MCF 10A (cell line): ENCODE results near the gene DYNLL1. TPM values are rescaled to one million over a fixed set of nuclear protein-coding genes. Genes with fewer than 3 reads are reported as not detected.

ENCODE experiments used
- BruUV-seq: library from RNA; stranded (reverse); fragments of 400-500 nt; replicated peaks from 2 replicates; lab custom pipeline; 2021; lab: Mats Ljungman, UMichigan
- CTCF ChIA-PET: fragments of 300-600 bp; sonication (Branson Sonifier 250); formaldehyde crosslinking; extraction: SDS; loops from one replicate; lab custom pipeline; 2021; ENCODE audit warnings: antibody characterized with exemption, inconsistent platforms; lab: Yijun Ruan, JAX
- POLR2A ChIA-PET: fragments of 300-600, 350-650 bp; sonication (Branson Sonifier 250); formaldehyde crosslinking; extraction: SDS; loops from one replicate; lab custom pipeline; 2020; ENCODE audit warnings: antibody characterized with exemption, inconsistent platforms; lab: Yijun Ruan, JAX
- DNase-seq: peaks from one replicate; pipeline ENCODE4 v3.0.0-alpha.2; 2018; ENCODE audit not compliant: unreplicated experiment
- H3K27ac Mint-ChIP-seq: one replicate; pipeline ENCODE4 v1.8.0; 2022; ENCODE audit warnings: mild to moderate bottlenecking, low read depth, mixed read lengths; ENCODE audit not compliant: unreplicated experiment
- H3K27me3 Mint-ChIP-seq: one replicate; pipeline ENCODE4 v1.8.0; 2022; ENCODE audit warnings: mixed read lengths; ENCODE audit not compliant: insufficient read depth, unreplicated experiment
- H3K36me3 Mint-ChIP-seq: one replicate; pipeline ENCODE4 v1.8.0; 2022; ENCODE audit warnings: mild to moderate bottlenecking, moderate library complexity, mixed read lengths; ENCODE audit not compliant: insufficient read depth, unreplicated experiment
- H3K4me1 Mint-ChIP-seq: one replicate; pipeline ENCODE4 v1.8.0; 2022; ENCODE audit warnings: mixed read lengths; ENCODE audit not compliant: insufficient read depth, unreplicated experiment
- H3K4me3 Mint-ChIP-seq: one replicate; pipeline ENCODE4 v1.8.0; 2022; ENCODE audit warnings: mild to moderate bottlenecking, moderate library complexity, mixed read lengths; ENCODE audit not compliant: unreplicated experiment
- H3K9me3 Mint-ChIP-seq: one replicate; pipeline ENCODE4 v1.8.0; 2022; ENCODE audit warnings: mixed read lengths; ENCODE audit not compliant: unreplicated experiment
- CTCF ChIP-seq: fragments of 200-600 bp; IDR thresholded peaks from one replicate; pipeline ENCODE4 v1.8.0; 2022; ENCODE audit warnings: antibody characterized with exemption, mild to moderate bottlenecking; ENCODE audit not compliant: unreplicated experiment
- intact Hi-C: fragments of 100-400 bp; cut with micrococcal nuclease; formaldehyde crosslinking; loops from 2 replicates; pipeline ENCODE4 v1.14.1; 2022
- total RNA-seq: library from RNA; stranded (reverse); gene quantifications from 2 replicates; pipeline ENCODE4 v1.2.3, GENCODE V29; 2022

The DYNLL1 gene
- total RNA-seq, 1 experiment from 2014 or later, result 247 TPM

GRCh38 chr12:120468821-120469449 is 27.0 kb upstream of the DYNLL1 start:
- ChIA-PET POLR2A (interaction anchor here (0.6 to 6.6 kb wide), 18 partner anchors 9 to 1305 kb away, joined by 3 to 56 read pairs (median 4); partner anchors contain the start of genes COQ5, COX6A1, DYNLL1 and GATC), CTCF (interaction anchor here (0.6 to 5.1 kb wide), 12 partner anchors 12 to 619 kb away, joined by 3 to 42 read pairs (median 6); partner anchors contain the start of genes COX6A1, DYNLL1, GATC and TRIAP1)
- intact Hi-C loops, result loop anchor here (1.0 to 2.0 kb wide), 2 partner anchors 26 to 144 kb away; no protein-coding TSS in a partner anchor
- peak; percentile 5 for DNase-seq
- Mint-ChIP-seq H3K4me3 (peak overlapping the region; percentile 88), H3K27ac (peak overlapping the region; percentile 75), H3K36me3 (peaks cover 42% of the 10 kb centered on the region), H3K27me3 (no peaks in the 10 kb centered on the region), H3K4me1 (peaks cover 17% of the 10 kb centered on the region), H3K9me3 (no peaks in the 10 kb centered on the region)
- no TSS peak for BruUV-seq
- TF ChIP-seq CTCF, result no peak

GRCh38 chr12:120469450-120470149 is 26.3 kb upstream of the DYNLL1 start, which contains the start of gene SRSF9:
SRSF9 (minus strand) TSS chr12:120469748; CDS start chr12:120469609, 139 bp downstream.
- intact Hi-C loops, result loop anchor here (1.0 to 2.0 kb wide), 2 partner anchors 26 to 145 kb away; no protein-coding TSS in a partner anchor
- Mint-ChIP-seq H3K4me1 (peaks cover 19% of the 10 kb centered on the region), H3K27me3 (no peaks in the 10 kb centered on the region), H3K9me3 (no peaks in the 10 kb centered on the region), H3K4me3 (peak within 1 kb of the TSS; percentile 88), H3K36me3 (peaks cover 40% of the 10 kb centered on the region), H3K27ac (peak within 1 kb of the TSS; percentile 75)
- ChIA-PET POLR2A (interaction anchor here (0.6 to 6.6 kb wide), 11 partner anchors 23 to 269 kb away, joined by 3 to 56 read pairs (median 9); partner anchors contain the start of genes COQ5, COX6A1, DYNLL1 and GATC), CTCF (interaction anchor here (0.7 to 5.1 kb wide), 18 partner anchors 10 to 1610 kb away, joined by 3 to 42 read pairs (median 4); partner anchors contain the start of genes COX6A1 and DYNLL1)
- peak; percentile 95 for DNase-seq
- no TSS peak for BruUV-seq
- TF ChIP-seq CTCF, result peak; percentile 93

- peaks cover 24% of the 10 kb centered on the region for H3K4me1 Mint-ChIP-seq
- intact Hi-C loops, result no loop called here
- H3K27ac Mint-ChIP-seq, result peak overlapping the region; percentile 63
- CTCF ChIA-PET, result interaction anchor here (0.6 to 5.1 kb wide), 19 partner anchors 10 to 1610 kb away, joined by 3 to 40 read pairs (median 4); partner anchors contain the start of genes COX6A1 and DYNLL1
- peaks cover 38% of the 10 kb centered on the region for H3K36me3 Mint-ChIP-seq
- peak; percentile 20 for DNase-seq
- H3K4me3 Mint-ChIP-seq, result peak overlapping the region; percentile 88
- H3K27me3 Mint-ChIP-seq, result no peaks in the 10 kb centered on the region
- POLR2A ChIA-PET, result interaction anchor here (0.6 to 6.6 kb wide), 10 partner anchors 24 to 269 kb away, joined by 3 to 56 read pairs (median 4); partner anchors contain the start of genes COQ5, DYNLL1, GATC and RNU4-1
- no peaks in the 10 kb centered on the region for H3K9me3 Mint-ChIP-seq
- no peak for TF ChIP-seq CTCF
- BruUV-seq, result TSS peak; percentile 24
Observed at GRCh38 chr12:120470150-120470784, 25.6 kb upstream of the DYNLL1 start.
